Upper lobe of left lung (tissue), 6 donors: ENCODE measurements around the gene NF1. TPM values are rescaled to one million over a fixed set of nuclear protein-coding genes. Genes with fewer than 3 reads are reported as not detected.
"Not testable (repeated sequence)": the region's sequence is repeated elsewhere in the genome, so short reads cannot be mapped to it uniquely, and the experiment has no call there.

Experiments used
- ATAC-seq, 2 donors: fragments of 200-7000 bp; cut with Tn5 transposase; one replicate each; pipeline ENCODE4 v1.9.1; 2022; ENCODE audit warnings: mild to moderate bottlenecking in 2 of 2, moderate library complexity in 2 of 2; ENCODE audit not compliant: low FRiP score in 2 of 2
- DNase-seq, 2 donors: peaks; one replicate each; pipeline ENCODE4 v3.0.0-alpha.2; 2019 to 2020
- H3K27ac ChIP-seq, 4 donors: fragments of 200-600 bp; sonication (generic); one replicate each; pipeline ENCODE4 v1.5.1; 2016 to 2019
- H3K27me3 ChIP-seq, 4 donors: fragments of 200-600 bp; sonication (generic); one replicate each; pipeline ENCODE4 v1.5.1; 2017 to 2019
- H3K36me3 ChIP-seq, 4 donors: fragments of 200-600 bp; sonication (generic); one replicate each; pipeline ENCODE4 v1.5.1; 2016 to 2019
- H3K4me1 ChIP-seq, 4 donors: fragments of 200-600 bp; sonication (generic); one replicate each; pipeline ENCODE4 v1.5.1; 2018 to 2019
- H3K4me3 ChIP-seq, 4 donors: fragments of 200-600 bp; sonication (generic); one replicate each; pipeline ENCODE4 v1.5.1; 2017 to 2019; ENCODE audit warnings: mild to moderate bottlenecking in 2 of 4, moderate library complexity in 1 of 4
- H3K9me3 ChIP-seq, 4 donors: fragments of 200-600 bp; sonication (generic); one replicate each; pipeline ENCODE4 v1.5.1; 2018 to 2019
- EP300 ChIP-seq, 4 donors: sonication (generic); formaldehyde crosslinking; IDR thresholded peaks; one replicate each; pipeline ENCODE4 v1.5.1; 2017; ENCODE audit warnings: antibody characterized with exemption in 4 of 4, control low read depth in 2 of 4
- POLR2A ChIP-seq, 4 donors: fragments of 450-650 bp; IDR thresholded peaks; one replicate each; pipeline ENCODE4 v1.5.1; 2016 to 2017; ENCODE audit warnings: antibody characterized with exemption in 4 of 4, mild to moderate bottlenecking in 2 of 4
- POLR2AphosphoS5 ChIP-seq, 2 donors: sonication (generic); formaldehyde crosslinking; IDR thresholded peaks; one replicate each; pipeline ENCODE4 v1.5.1; 2017; ENCODE audit warnings: antibody characterized with exemption in 2 of 2
- WGBS, 2 donors: methylation state at CpG; one replicate each; pipeline ENCODE4 v1.1.5; 2017 to 2018; 5-methylcytosine and 5-hydroxymethylcytosine counted together
- total RNA-seq, 6 donors: library from RNA; depleted of rRNA in 4 of 6; stranded (reverse); fragments of >200 nt in 4 of 6; gene quantifications; one replicate each; pipeline versions ENCODE4 v1.1.0 to v1.2.1, GENCODE V29; 2016 to 2021
- TF ChIP-seq, protein P1 (sequence below), 6 experiments: fragments of 450-650 bp in 4 of 6; fragments of 200-600 bp in 2 of 6; sonication (generic) in 2 of 6; IDR thresholded peaks; one replicate each; pipeline ENCODE4 v1.5.1; 2016 to 2019; ENCODE audit warnings: antibody characterized with exemption in 6 of 6
- donor health status: DM: no; HTN: no; CAD: no; lungs with moderate emphysema.
- donor health status: DM: no; HTN: yes; CAD: no; lungs with severe emphysema.

Gene NF1, protein sequence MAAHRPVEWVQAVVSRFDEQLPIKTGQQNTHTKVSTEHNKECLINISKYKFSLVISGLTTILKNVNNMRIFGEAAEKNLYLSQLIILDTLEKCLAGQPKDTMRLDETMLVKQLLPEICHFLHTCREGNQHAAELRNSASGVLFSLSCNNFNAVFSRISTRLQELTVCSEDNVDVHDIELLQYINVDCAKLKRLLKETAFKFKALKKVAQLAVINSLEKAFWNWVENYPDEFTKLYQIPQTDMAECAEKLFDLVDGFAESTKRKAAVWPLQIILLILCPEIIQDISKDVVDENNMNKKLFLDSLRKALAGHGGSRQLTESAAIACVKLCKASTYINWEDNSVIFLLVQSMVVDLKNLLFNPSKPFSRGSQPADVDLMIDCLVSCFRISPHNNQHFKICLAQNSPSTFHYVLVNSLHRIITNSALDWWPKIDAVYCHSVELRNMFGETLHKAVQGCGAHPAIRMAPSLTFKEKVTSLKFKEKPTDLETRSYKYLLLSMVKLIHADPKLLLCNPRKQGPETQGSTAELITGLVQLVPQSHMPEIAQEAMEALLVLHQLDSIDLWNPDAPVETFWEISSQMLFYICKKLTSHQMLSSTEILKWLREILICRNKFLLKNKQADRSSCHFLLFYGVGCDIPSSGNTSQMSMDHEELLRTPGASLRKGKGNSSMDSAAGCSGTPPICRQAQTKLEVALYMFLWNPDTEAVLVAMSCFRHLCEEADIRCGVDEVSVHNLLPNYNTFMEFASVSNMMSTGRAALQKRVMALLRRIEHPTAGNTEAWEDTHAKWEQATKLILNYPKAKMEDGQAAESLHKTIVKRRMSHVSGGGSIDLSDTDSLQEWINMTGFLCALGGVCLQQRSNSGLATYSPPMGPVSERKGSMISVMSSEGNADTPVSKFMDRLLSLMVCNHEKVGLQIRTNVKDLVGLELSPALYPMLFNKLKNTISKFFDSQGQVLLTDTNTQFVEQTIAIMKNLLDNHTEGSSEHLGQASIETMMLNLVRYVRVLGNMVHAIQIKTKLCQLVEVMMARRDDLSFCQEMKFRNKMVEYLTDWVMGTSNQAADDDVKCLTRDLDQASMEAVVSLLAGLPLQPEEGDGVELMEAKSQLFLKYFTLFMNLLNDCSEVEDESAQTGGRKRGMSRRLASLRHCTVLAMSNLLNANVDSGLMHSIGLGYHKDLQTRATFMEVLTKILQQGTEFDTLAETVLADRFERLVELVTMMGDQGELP (N-terminal part only)
- 10 to 100 TPM; 35.5 to 85.1 (median 47.1) TPM for total RNA-seq

DNA sequence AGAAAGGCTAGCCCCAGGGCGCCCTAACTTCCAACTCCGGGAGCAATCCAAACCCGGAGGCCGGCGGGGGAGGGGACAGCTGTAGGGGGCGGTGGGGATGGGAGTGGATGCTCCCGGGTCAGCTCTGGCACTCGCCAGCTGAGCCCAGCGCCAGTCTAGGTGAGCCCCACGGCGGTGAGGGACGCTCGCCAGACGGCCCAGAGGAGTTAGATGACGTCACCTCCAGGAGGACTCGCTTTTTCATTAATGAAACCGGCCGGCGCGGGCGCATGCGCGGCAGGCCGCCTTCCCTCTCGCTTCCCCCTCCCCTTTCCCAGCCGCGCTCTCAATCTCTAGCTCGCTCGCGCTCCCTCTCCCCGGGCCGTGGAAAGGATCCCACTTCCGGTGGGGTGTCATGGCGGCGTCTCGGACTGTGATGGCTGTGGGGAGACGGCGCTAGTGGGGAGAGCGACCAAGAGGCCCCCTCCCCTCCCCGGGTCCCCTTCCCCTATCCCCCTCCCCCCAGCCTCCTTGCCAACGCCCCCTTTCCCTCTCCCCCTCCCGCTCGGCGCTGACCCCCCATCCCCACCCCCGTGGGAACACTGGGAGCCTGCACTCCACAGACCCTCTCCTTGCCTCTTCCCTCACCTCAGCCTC, at the start of gene NF1:
Gene NF1, plus strand, starts transcription at position 378 of the 636 bp plus-strand sequence. CDS start 333 bp downstream, outside the sequence.
- peak within 1 kb of the TSS; percentile 94 to 99 (median 97) for H3K27ac ChIP-seq
- H3K36me3 ChIP-seq: no peaks in the 10 kb centered on the region
- H3K9me3 ChIP-seq: no peaks in the 10 kb centered on the region
- peak within 1 kb of the TSS; percentile 76 to 98 (median 96) for H3K4me3 ChIP-seq
- ATAC-seq (peak; percentile 96 to 98), DNase-seq (peak; percentile 97 to 99)
- peaks cover 0 to 13% (median 10%) of the 10 kb centered on the region in 4 donors for H3K4me1 ChIP-seq
- no peaks in the 10 kb centered on the region for H3K27me3 ChIP-seq
- 1 to 3% methylated on average over 12 to 38 of the region's 45 CpGs for WGBS, 2 donors
- TF ChIP-seq, protein P1, sequence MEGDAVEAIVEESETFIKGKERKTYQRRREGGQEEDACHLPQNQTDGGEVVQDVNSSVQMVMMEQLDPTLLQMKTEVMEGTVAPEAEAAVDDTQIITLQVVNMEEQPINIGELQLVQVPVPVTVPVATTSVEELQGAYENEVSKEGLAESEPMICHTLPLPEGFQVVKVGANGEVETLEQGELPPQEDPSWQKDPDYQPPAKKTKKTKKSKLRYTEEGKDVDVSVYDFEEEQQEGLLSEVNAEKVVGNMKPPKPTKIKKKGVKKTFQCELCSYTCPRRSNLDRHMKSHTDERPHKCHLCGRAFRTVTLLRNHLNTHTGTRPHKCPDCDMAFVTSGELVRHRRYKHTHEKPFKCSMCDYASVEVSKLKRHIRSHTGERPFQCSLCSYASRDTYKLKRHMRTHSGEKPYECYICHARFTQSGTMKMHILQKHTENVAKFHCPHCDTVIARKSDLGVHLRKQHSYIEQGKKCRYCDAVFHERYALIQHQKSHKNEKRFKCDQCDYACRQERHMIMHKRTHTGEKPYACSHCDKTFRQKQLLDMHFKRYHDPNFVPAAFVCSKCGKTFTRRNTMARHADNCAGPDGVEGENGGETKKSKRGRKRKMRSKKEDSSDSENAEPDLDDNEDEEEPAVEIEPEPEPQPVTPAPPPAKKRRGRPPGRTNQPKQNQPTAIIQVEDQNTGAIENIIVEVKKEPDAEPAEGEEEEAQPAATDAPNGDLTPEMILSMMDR (IDR thresholded peaks at IDR 0.05): no peak
- TF ChIP-seq EP300 (IDR thresholded peaks at IDR 0.05): no peak
- peak; percentile 42 to 90 for TF ChIP-seq POLR2AphosphoS5 (IDR thresholded peaks at IDR 0.05)
- peak in 3 of 4 donors; percentile 16 to 67 (median 51) for TF ChIP-seq POLR2A (IDR thresholded peaks at IDR 0.05)

DNA sequence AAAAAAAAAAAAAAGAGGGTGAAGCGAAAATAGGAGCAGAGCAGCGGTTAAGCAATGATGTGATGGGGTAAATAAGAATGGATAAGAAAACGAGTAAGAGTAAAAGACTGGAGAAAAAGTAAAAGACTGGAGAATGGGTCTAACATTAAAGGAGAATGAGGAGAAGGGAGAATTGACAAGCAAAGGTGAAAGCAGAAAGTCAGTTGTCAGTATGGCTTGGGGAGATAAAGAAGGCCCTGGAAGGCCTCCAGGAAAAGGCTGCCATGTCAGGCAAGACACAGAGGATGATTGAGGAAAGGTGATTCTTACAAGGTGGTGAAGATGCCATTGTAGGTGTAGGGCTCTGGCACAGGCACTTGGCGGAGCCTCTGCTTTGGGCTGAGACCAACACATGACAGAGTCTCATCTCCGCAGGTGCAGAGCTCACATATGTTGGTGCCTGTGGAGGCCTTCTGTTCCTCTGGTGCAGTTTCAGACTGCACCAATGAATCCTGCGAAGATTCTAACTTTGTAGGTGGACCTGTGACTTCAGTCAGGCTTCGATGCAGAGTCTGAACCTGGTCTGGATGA, 47.8 kb upstream of the NF1 start:
- not testable (repeated sequence) for H3K27me3 ChIP-seq, H3K9me3 ChIP-seq, ATAC-seq, H3K4me1 ChIP-seq, DNase-seq, H3K36me3 ChIP-seq, H3K27ac ChIP-seq, H3K4me3 ChIP-seq
- WGBS, 2 donors: 92 to 94% methylated on average over 5 of the region's 7 CpGs

DNA sequence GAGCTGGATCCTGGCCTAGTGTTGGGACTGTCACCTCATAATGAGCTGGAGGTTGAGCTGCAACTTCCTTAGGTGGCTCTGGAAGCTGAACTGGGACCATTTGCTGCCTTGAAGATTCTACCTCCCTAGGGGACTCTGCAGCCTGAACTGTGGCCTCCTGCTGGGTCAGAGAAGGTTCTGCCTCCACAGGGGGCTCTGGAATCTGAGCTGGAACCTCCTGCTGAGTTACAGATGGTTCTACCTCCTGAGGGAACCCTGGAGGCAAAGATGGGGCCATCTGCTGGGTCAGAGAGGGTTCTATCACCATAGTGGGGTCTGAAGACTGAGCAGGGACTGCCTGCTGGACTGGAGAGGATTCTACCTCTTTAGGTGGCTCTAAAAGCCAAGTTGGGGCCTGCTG, 46.6 kb upstream of the NF1 start:
- no peak overlapping the region for H3K27ac ChIP-seq
- DNase-seq: no peak
- no peaks in the 10 kb centered on the region for H3K9me3 ChIP-seq
- ATAC-seq: no peak
- H3K27me3 ChIP-seq: no peaks in the 10 kb centered on the region
- peaks cover 6 to 11% (median 8%) of the 10 kb centered on the region in 4 donors for H3K4me1 ChIP-seq
- TF ChIP-seq, protein P1 (IDR thresholded peaks at IDR 0.05): no peak
- no peak for TF ChIP-seq EP300 (IDR thresholded peaks at IDR 0.05)
- no peak for TF ChIP-seq POLR2A (IDR thresholded peaks at IDR 0.05)
- TF ChIP-seq POLR2AphosphoS5 (IDR thresholded peaks at IDR 0.05): no peak
- no peaks in the 10 kb centered on the region for H3K36me3 ChIP-seq
- no peak overlapping the region for H3K4me3 ChIP-seq

DNA sequence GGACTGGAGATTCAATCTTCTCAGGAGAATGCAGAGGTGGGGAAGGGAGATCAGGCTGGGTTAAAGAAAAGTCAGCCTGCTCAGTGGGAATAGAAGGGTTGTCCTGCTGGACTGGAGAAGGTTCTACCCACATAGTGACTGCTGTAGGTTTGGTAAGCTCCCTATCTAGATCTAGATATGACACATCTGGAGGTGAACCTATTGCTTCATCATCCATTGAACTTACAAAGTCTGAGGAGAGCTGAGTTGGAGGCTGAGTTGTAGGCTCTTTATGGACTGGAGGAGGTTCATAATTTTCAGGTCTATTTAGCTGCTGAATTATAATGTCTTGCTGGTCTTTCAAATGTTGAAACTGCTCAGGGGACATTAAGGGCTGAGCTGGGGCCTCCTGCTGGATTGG, 46.0 kb upstream of the NF1 start:
- ATAC-seq: no peak
- Histone ChIP-seq H3K4me3 (no peak overlapping the region), H3K27me3 (no peaks in the 10 kb centered on the region), H3K4me1 (peaks cover 6 to 11% (median 8%) of the 10 kb centered on the region in 4 donors), H3K9me3 (no peaks in the 10 kb centered on the region), H3K36me3 (no peaks in the 10 kb centered on the region), H3K27ac (no peak overlapping the region)
- TF ChIP-seq POLR2AphosphoS5 (IDR thresholded peaks at IDR 0.05): no peak
- TF ChIP-seq POLR2A (IDR thresholded peaks at IDR 0.05): no peak
- TF ChIP-seq, protein P1 (IDR thresholded peaks at IDR 0.05): no peak
- no peak for TF ChIP-seq EP300 (IDR thresholded peaks at IDR 0.05)
- DNase-seq: no peak
